GM21786 (cell line): Measurements from ENCODE around the gene DISC1.
"Not testable (repeated sequence)": the region's sequence is repeated elsewhere in the genome, so short reads cannot be mapped to it uniquely, and the experiment has no call there.

Source experiments
- ATAC-seq: cut with Tn5 transposase; IDR thresholded peaks from one replicate; pipeline ENCODE4 v1.9.1; 2021; ENCODE audit not compliant: unreplicated experiment

Gene DISC1

DNA sequence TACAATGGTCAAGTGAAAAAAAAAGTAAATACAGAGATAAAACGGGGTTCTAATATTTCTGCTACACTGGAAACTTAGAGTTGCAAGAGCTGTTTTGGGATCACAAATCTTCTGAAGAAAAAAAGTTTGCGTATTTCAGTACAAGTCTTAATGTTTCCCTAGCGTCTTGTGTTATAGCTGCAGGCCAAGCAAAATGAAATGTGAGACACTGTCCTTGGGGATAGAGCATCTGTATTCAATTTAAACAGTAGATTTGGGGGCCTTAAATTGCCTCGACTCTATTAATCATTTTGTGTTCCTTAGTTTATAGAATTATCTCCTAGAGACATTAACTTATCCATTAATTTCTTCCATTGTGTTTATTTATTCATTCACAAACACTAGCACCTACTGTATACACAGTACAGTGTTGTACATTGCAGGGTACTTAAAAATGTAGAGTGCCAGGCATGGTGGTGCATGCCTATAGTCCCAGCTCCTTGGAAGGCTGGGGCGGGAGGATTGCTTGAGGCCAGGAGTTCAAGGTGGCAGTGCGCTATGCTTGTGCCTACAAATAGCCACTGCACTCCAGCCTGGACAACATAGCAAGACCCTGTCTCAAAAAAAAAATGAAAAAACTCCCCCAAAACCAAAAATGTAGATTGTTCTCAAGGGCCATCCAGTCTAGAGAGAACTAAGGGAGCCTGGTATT, 7.9 kb downstream of the DISC1 start:
- ATAC-seq = no peak

DNA sequence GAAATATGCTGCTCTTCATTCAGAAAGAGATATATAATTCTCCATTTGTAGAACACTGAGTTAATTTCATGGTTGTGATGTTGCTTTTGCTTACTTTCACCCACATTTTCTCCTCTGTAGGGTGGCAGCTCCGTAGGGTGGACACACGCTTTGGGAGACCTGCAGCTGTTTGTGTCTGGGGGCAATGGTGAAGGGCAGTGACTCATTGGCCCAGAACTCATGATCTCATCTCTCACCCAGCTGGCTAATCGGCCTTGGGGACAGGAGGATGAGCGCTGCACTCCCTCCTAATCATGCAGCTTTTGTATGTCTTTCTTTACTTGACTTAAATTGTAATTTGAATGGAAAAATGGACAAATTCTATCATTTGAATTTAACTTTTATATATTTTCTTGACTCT, 9.6 kb downstream of the DISC1 start:
- no peak for ATAC-seq

DNA sequence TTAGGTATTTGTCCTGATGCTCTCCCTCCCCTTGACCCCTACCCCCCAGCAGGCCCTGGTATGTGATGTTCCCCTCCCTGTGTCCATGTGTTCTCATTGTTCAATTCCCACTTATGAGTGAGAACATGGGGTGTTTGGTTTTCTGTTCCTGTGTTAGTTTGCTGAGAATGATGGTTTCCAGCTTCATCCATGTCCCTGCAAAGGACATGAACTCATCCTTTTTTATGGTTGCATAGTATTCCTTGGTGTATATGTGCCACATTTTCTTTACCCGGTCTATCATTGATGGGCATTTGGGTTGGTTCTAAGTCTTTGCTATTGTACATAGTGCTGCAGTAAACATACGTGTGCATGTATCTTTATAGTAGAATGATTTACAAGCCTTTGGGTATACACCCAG, 10.3 kb downstream of the DISC1 start:
- ATAC-seq = not testable (repeated sequence)

DNA sequence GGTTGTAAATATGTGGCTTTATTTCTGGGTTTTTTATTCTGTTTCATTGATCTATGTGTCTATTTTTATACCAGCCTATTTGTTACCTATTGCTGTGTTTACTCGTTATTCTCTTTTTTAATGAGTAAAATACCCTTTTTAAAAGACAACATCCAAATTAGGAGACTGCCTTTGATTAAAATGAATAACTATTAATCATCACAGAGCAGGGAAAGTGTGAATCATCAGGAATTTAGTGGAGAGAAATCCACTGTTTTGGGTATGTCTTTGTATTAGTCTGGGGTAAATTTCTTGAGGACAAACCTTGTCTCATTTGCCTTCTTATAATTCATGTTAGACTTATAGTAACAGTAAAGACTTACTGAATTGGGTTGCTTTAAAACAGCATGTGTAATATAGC, 12.1 kb downstream of the DISC1 start:
- ATAC-seq = no peak

DNA sequence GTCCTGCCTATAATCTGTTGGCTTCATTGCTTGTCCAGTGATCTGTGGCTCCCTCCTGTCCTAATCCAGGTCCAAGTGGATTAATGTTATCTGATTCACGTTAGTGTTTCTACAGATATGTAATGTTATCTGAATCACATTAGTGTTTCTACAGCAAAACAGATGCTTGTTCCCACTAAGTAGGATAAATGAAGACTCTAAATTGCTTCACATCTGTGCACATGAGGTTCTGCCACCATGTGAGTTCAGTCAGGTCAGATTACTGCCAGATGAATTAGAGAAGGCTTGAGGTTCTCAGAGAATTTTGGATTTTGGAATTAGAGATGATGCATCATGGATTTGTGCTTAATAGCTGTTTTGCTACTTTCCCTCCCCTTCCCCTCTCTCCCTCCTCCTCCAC, 13.2 kb downstream of the DISC1 start:
- no peak for ATAC-seq

DNA sequence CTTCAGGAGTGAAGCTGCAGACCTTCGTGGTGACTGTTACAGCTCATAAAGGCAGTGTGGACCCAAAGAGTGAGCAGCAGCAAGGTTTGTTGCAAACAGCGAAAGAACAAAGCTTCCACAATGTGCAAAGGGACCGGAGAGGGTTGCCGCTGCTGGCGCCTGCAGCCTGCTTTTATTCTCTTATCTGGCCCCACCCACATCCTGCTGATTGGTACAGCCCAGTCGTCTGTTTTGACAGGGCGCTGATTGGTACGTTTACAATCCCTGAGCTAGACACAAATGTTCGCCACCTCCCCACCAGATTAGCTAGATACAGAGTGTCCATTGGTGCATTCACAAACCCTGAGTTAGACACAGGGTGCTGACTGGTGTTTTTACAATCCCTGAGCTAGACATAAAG, 14.9 kb downstream of the DISC1 start:
- ATAC-seq = not testable (repeated sequence)

DNA sequence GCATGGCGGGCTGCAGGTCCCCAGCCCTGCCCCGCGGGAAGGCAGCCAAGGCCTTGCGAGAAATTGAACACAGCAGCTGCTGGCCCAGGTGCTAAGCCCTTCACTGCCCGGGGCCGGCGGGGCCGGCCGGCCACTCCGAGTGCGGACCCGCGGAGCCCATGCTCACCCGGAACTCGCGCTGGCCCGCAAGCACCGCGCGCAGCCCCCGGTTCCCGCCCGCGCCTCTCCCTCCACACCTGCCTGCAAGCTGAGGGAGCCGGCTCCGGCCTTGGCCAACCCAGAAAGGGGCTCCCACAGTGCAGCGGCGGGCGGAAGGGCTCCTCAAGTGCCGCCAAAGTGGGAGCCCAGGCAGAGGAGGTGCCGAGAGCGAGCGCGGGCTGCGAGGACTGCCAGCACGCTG, 15.5 kb downstream of the DISC1 start:
- not testable (repeated sequence) for ATAC-seq

DNA sequence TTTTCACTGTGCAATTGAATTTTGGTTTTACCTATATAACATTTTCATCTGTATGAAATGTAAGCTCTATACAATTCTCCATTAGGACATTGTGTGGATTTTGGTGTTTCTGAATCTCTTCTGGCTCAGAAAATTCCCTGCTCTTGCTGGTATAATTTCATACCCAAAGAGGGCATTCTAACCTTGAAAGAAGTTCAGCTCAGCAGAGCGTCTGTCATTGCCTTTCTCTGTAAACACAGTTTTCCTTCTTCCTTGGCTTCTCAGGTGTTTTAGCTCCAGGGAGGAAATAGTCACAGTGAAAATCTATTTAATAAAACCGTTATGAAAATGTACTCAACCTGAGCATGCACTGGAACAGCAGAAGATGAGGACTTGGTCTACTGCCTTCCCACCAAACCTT, 16.0 kb downstream of the DISC1 start:
- ATAC-seq = no peak

DNA sequence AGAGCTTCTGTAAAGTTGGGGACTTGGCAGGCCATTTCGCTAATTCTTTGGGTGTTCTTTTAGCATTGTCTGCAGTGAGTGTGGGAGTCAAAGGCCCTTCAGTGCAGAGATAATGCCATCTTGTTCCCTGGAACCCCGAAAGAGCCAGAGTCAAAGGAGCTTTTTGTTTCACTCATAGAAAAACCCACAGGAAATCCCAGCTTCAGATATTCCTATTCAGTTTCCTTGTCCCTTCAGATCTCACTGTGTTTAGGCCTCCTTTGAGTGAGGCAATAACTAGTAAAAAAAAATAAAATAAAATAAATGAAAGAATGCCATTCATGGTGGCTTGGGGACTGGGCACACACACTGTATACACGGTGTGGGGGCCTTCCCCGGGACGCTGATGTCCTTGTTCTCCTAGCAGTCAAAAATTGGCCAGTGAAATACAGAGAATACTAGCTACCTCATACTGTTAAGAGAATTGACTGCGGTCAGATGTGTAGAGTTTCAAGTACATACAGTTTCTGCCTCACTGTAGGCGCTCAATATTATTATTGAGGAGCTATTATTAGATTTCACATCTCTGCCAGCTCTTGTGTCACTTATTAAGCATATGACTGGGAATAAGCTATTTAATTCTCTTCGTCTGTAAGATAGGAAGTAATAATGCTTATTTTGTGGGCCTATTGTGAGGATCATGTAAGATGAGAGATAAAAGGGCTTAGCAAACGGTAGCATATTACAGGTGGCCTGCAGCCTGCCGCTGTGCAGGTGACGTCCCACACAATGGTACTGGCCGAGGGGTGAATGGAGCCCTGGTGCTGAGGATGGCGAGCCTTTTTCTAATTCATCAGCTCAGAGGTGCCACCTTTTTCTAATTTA, 16.7 kb downstream of the DISC1 start:
- no peak for ATAC-seq

DNA sequence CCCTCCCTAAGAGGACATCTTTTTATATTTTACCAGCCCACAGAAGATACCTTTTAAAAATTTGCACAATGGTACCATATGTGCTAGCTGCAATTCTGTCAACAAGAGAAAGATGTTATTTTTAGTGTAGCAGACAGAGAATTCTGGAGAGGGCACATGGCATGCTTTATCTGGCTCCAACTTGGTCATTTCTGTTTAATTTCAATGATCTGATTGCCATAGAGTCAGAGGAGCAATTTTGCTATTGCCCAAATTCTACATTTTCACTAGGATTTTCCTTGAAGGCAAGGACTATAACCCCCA, 17.3 kb downstream of the DISC1 start:
- no peak for ATAC-seq

DNA sequence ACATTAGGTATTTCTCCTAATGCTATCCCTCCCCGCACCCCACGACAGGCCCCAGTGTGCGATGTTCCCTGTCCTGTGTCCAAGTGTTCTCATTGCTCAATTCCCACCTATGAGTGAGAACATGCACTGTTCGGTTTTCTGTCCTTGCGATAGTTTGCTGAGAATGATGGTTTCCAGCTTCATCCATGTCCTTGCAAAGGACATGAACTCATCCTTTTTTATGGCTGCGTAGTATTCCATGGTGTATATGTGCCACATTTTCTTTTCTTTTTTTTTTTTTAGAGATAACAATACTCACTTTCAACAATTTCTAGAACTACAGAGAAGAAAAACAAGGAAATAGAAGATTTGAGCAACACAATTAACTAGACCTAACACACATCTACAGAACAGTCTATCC, 19.0 kb downstream of the DISC1 start:
- not testable (repeated sequence) for ATAC-seq

DNA sequence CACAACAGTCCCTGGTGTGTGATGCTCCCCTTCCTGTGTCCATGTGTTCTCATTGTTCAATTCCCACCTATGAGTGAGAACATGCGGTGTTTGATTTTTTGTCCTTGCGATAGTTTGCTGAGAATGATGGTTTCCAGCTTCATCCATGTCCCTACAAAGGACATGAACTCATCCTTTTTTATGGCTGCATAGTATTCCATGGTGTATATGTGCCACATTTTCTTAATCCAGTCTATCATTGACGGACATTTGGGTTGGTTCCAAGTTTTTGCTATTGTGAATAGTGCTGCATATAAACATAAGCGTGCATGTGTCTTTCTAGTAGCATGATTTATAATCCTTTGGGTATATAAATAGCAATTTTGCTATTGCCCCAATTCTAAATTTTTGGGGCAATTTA, 19.6 kb downstream of the DISC1 start:
- not testable (repeated sequence) for ATAC-seq

DNA sequence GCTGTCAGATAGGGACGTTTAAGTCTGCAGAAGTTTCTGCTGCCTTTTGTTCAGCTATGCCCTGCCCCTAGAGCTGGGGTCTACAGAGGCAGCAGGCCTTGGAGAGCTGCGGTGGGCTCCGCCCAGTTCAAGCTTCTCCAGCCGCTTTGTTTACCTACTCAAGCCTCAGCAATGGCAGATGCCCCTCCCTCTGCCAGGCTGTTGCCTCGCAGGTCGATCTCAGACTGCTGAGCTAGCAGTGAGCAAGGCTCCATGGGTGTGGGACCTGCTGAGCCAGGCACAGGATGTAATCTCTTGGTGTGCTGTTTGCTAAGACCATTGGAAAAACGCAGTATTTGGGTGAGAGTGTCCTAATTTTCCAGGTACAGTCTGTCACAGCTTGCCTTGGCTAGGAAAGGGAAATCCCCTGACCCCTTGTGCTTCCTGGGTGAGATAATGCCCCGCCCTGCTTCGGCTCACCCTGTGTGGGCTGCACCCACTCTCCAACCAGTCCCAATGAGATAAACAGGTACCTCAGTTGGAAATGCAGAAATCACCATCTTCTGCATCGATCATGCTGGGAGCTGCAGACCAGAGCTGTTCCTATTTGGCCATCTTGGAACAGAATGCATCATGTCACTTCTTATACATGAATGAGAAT, 25.2 kb downstream of the DISC1 start:
- ATAC-seq = not testable (repeated sequence)

DNA sequence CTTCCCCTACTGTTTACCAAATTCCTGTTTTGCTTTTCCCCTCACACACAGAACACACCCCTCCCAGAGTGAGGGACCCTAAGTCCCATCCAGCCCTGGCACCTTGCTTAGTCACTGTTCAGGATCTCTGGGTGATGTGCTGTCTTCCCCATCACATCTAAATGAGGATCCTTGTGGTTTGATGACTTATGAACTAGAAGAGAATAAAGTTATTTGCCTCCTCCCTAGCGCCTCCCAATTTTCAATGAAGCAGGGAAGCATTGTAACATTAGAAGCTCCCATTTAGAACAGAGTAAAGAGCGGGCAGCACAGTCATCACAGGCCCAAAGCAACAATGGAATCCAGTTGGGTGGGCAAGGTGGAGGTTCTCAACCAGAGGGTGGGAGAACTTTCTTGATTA, 27.0 kb downstream of the DISC1 start:
- no peak for ATAC-seq

DNA sequence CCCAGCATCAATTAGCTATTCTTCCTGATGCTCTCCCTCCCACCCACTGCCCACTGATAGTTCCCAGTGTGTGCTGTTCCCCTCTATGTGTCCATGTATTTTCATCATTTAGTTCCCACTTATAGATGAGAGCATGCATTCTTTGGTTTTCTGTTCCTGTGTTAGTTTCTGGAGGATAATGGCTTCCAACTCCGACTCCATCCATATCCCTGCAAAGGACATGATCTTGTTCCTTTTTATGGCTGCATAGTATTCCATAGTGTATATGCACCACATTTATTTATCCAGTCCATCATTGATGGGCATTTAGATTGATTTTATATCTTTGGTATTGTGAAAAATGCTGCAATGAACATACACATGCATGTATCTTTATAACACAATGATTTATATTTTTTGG, 30.2 kb downstream of the DISC1 start:
- ATAC-seq = no peak

DNA sequence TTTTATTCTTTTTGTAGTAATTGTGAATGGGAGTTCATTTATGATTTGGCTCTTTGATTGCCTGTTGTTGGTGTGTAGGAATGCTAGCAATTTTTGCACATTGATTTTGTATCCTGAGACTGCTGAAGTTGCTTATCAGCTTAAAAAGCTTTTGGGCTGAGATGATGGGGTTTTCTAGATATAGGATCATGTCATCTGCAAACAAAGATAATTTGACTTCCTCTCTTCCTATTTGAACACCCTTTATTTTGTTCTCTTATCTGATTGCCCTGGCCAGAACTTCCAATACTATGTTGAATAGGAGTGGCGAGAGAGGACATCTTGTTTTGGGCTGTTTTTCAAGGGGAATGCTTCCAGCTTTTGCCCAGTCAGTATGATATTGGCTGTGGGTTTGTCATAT, 31.6 kb downstream of the DISC1 start:
- not testable (repeated sequence) for ATAC-seq

DNA sequence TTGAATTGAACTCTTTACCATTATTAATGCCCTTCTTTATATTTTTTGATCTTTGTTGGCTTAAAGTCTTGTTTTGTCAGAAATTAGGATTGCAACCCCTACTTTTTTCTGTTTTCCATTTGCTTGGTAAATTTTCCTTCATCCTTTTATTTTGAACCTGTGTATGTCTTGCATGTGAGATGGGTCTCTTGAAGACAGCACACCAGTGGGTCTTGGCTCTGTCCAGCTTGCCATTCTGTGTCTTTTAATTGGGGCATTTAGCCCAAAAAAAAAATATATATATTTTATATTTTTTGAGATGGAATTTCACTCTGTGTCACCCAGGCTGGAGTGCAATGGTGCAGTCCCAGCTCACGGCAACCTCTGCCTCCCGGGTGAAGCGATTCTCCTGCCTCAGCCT, 33.6 kb downstream of the DISC1 start:
- ATAC-seq = no peak

DNA sequence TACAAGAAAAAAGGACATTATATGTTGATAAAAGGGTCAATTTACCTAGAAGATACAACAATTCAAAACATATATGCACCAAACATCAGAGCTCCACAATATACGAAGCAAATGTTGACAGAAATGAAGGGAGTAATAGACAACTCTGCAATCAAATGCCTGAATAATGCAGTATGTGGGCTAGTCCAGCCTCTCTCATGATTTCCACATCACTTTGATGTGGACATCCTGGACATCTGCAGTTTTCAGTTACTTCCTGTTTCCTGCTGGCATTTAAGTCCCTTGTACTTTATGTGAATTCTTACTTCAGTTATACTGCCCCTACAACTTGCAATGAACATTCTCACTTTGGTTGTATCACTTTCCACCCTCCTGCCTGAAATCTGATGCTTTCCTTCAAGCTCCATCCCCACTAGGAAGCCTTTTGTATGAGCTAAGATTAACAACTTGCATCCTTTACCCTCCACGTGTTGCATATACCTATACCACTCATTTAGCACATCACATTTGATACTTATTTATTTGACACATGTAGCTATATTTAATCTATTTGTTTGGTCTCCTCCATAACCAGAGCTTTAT, 36.7 kb downstream of the DISC1 start:
- no peak for ATAC-seq

DNA sequence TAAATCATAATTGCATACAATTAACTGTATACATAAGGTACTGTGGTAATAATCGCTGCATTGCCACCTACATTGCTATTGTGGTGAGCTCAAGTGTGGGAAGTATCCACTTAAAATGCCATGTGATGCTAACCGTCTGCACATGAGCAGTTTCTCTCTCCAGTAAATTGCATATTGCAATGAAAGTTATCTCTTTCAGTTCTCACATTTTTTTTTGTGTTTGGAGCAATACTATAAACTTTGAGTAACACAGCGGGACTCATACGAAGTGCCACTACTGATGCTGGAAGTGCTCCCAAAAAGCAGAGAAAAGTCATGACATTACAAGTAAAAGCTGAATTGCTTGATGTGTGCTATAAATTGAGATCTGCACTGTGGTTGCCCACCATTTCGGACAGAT, 38.5 kb downstream of the DISC1 start:
- no peak for ATAC-seq

DNA sequence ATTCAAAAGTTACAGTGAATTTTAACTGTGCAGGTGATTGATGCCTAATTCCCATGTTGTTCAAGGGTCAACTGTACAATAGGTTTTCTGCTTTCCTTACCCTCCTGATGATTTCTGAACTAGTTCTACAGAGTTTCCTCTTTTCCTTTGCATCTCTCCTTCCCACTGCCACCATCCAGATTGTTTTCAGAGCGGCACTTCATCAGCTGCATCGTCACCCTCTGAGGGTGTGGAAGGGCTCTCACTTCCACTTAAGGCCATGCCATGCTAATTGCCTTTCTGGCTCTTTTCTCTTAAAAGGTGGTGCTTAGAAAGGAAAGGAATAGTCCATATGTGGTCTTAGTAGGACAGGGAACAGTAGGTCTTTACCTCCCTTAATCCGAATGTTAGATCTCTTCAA, 39.1 kb downstream of the DISC1 start:
- ATAC-seq = no peak

DNA sequence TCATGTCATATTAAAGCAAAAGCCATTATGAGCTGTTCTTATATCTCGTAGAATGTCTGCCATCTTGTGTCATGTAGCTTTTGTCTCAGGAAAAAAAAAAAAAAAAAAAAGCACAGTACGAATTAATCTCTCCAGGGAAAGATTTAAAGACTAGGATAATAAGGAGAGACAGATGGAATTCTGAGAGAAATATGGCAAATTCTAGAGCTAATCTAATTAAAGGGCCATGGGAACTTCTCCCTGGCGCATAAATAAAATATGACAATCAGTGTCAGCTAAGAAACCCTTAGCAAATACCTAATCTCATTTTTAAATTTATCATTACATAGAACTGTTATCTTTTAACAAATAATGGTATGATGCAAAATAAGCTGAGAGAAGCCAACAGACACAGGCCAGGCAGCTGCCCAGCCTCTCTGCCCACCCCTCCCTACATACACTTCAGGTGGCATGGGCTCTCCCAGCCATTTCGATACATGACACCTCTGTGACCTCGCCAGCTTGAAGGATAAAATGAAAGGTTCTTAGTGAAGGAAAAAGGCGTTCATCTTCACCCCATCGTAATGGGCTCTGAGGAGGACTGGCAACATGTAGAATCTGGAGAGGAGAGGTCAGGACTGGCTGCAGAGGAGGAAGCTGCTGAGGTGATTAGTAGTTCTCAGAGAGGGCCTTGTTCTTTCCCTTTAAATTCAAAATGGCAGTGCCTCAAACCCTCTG, 39.8 kb downstream of the DISC1 start:
- ATAC-seq = no peak
